ENCODE data around the gene RHOH.

- TF ChIP-seq CTCF (conservative IDR thresholded peaks at IDR 0.05; ENCODE audit: low read length) (no peak), EZH2phosphoT487 (IDR thresholded peaks at IDR 0.05; ENCODE audit: borderline replicate concordance, low read depth, low read length) (no peak)
Observed at GRCh38 chr4:40210776-40211175, 13.9 kb downstream of the RHOH start.

Measured in OCI-LY7 (cell line).